ENCODE data around the gene SYNPO.

SYNPO gene

DNA sequence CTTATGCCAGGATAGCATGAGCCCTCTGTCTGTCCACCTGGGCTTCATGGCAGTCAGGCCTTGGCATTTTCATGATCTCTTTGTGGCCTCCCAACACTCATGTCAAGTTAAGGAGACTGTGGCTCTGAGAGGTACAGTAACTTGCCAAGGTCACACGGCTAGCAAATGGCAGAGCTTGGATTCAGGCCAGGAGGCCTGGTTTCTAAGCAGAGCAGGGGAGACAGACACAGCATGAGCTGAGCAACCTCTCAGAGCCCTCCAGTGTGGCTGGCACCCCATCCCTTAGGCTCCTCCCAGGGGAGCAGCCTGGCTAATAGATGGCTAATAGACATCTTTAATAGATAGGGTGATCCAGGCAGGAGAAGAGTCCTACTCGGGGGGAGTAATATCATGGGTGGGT lies 4.1 kb downstream of the SYNPO start:
- H2AFZ ChIP-seq (ENCODE audit: low read depth), result no peak overlapping the region
- no peaks in the 10 kb centered on the region for H3K79me2 ChIP-seq (ENCODE audit: insufficient read depth, low read depth)
- no peak overlapping the region for H3K4me3 ChIP-seq (IDR thresholded peaks at IDR 0.05; ENCODE audit: insufficient read depth, low read depth, low read length)
- H3K9ac ChIP-seq, result no peak overlapping the region
- no peak overlapping the region for H3K4me2 ChIP-seq
- no peaks in the 10 kb centered on the region for H3K4me1 ChIP-seq (ENCODE audit: low read depth, poor library complexity, severe bottlenecking)
- H3K36me3 ChIP-seq (ENCODE audit: insufficient read depth), result no peaks in the 10 kb centered on the region
- no peak for TF ChIP-seq CTCF (conservative IDR thresholded peaks at IDR 0.05; ENCODE audit: low read depth, low read length)
- H3K27ac ChIP-seq, result no peak overlapping the region
- no peaks in the 10 kb centered on the region for H4K20me1 ChIP-seq (ENCODE audit: insufficient read depth)
- no peaks in the 10 kb centered on the region for H3K27me3 ChIP-seq (ENCODE audit: insufficient read depth, low read depth)

GRCh38 chr5:150645070-150645700 lies 4.7 kb downstream of the SYNPO start:
- no peak overlapping the region for H3K27ac ChIP-seq

DNA sequence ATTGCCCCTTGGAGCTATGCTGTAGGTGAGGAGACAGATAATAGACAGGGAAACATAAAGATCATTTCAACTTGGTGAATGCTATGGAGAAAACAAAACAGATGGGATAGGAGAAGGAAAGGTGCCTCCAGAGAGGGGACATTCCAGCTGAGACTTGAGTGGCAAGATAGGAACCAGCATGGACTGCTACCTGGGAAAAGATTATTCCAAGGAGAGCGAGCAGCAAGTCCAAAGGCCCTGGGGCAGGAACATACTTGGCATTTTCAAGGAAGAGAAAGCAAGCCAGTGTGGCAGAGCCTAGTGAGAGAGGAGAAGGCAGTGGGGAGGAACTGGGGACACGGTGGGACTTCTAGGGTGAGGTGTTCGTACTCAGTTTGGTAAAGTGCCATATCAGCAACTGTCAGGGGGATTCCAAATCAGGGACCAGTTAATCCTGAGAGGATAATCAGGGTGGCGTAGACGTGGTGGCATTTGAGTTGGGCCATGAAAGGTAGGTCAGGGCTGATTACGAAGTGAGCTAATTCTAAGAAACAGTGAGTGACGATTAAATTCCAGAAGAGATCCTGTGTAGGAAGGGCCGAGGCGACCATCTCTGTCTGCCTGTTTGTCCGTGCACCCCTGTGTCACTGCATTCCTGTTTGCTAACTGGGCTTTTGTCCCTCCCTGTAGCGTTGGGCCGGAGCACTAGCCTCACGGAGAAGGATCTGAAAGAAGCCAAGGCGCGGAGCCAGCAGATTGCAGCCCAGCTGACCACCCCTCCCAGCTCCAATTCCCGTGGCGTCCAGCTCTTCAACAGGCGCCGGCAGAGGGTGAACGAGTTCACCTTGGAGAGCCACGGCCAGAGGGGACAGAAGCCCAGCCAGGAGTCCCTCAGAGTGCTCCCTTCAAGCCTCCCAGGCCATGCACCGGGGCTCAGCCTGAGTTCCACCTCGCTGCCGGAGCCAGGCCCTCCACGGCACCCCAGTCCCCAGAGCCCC lies 7.1 kb downstream of the SYNPO start:
- H3K36me3 ChIP-seq (ENCODE audit: insufficient read depth), result no peaks in the 10 kb centered on the region
- H4K20me1 ChIP-seq (ENCODE audit: insufficient read depth), result no peaks in the 10 kb centered on the region
- H3K9ac ChIP-seq, result no peak overlapping the region
- no peaks in the 10 kb centered on the region for H3K4me1 ChIP-seq (ENCODE audit: low read depth, poor library complexity, severe bottlenecking)
- H2AFZ ChIP-seq (ENCODE audit: low read depth), result no peak overlapping the region
- no peak overlapping the region for H3K27ac ChIP-seq
- H3K27me3 ChIP-seq (ENCODE audit: insufficient read depth, low read depth), result no peaks in the 10 kb centered on the region
- no peak for TF ChIP-seq CTCF (conservative IDR thresholded peaks at IDR 0.05; ENCODE audit: low read depth, low read length)
- H3K79me2 ChIP-seq (ENCODE audit: insufficient read depth, low read depth), result no peaks in the 10 kb centered on the region
- no peak overlapping the region for H3K4me3 ChIP-seq (IDR thresholded peaks at IDR 0.05; ENCODE audit: insufficient read depth, low read depth, low read length)
- H3K4me2 ChIP-seq, result no peak overlapping the region

More at GRCh38 chr5:150645070-150645700, 4.7 kb downstream of the SYNPO start:
- no peak overlapping the region for H3K4me3 ChIP-seq (IDR thresholded peaks at IDR 0.05; ENCODE audit: insufficient read depth, low read depth, low read length)
- no peak for TF ChIP-seq CTCF (conservative IDR thresholded peaks at IDR 0.05; ENCODE audit: low read depth, low read length)
- H3K27me3 ChIP-seq (ENCODE audit: insufficient read depth, low read depth), result no peaks in the 10 kb centered on the region
- H3K79me2 ChIP-seq (ENCODE audit: insufficient read depth, low read depth), result no peaks in the 10 kb centered on the region
- H3K4me1 ChIP-seq (ENCODE audit: low read depth, poor library complexity, severe bottlenecking), result no peaks in the 10 kb centered on the region
- no peak overlapping the region for H3K4me2 ChIP-seq
- H3K36me3 ChIP-seq (ENCODE audit: insufficient read depth), result no peaks in the 10 kb centered on the region
- H2AFZ ChIP-seq (ENCODE audit: low read depth), result no peak overlapping the region
- no peak overlapping the region for H3K9ac ChIP-seq
- no peaks in the 10 kb centered on the region for H4K20me1 ChIP-seq (ENCODE audit: insufficient read depth)

GRCh38 chr5:150648294-150649107 lies 8.0 kb downstream of the SYNPO start:
- Histone ChIP-seq H3K9ac (no peak overlapping the region), H2AFZ (ENCODE audit: low read depth) (no peak overlapping the region), H3K4me2 (no peak overlapping the region), H3K79me2 (ENCODE audit: insufficient read depth, low read depth) (no peaks in the 10 kb centered on the region), H3K4me1 (ENCODE audit: low read depth, poor library complexity, severe bottlenecking) (no peaks in the 10 kb centered on the region), H3K27me3 (ENCODE audit: insufficient read depth, low read depth) (no peaks in the 10 kb centered on the region), H3K4me3 (IDR thresholded peaks at IDR 0.05; ENCODE audit: insufficient read depth, low read depth, low read length) (no peak overlapping the region), H3K27ac (no peak overlapping the region), H3K36me3 (ENCODE audit: insufficient read depth) (no peaks in the 10 kb centered on the region), H4K20me1 (ENCODE audit: insufficient read depth) (no peaks in the 10 kb centered on the region)
- no peak for TF ChIP-seq CTCF (conservative IDR thresholded peaks at IDR 0.05; ENCODE audit: low read depth, low read length)

Measured in KMS-11 (cell line).